Nucleus accumbens (tissue), 56 donors: ENCODE data around the gene SMIM32.

Experiments
- DNase-seq, 56 donors: peaks; one replicate each; lab custom pipeline; 2025; lab: John Stamatoyannopoulos, UW

The SMIM32 gene

DNA sequence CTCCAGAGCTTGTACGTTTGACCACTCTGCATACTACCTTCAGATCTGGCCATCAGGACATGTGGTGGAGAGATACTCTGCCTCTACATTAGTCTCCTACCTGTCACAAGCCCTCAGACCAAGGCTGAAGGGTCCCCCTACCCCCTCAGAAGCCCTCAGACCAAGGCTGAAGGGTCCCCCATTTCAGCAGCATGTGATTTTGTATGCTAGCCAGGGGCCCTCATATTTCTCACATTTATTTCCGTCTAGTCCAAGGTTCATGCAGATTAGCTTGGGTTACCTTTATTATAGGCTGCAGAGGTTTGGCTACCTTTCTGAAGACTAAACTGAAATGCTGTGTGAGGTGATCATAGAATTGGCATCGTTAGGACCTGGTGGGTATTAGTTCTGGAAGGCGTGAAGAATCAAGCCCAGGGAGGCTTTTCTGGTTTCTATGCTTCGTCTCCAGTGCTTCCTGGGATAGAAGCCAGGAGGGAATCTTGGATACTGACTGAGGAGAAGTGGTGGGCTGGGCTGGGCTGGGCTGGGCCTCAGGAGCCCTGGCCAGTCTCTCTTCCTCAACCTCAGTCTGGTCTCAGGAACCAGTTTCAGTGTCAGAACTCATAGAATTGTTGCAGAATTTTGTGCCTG, 2.8 kb downstream of the SMIM32 start:
- no peak for DNase-seq

DNA sequence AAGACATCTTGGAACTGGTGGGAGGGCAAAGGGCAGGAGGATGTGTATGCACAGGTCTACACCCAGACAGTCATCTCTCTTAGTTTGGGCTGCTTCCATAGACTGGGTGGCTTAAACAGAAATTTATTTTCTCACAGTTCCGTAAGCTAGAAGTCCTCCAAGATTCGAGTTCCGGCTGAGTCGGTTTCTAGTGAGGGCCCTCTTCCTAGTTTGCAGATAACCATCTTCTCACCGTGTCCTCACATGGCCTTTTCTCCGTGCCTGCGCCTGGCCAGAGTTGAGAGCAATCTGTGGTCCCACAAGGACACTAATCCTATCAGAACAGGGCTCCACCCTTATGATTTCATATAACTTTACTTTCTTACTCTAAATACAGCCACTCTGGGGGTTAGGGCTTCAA, 4.1 kb downstream of the SMIM32 start:
- DNase-seq, result no peak

- no peak for DNase-seq
These were observed 6.2 kb downstream of the SMIM32 start for GRCh38 chr5:136186796-136187195.

- no peak for DNase-seq
These were observed 6.8 kb downstream of the SMIM32 start for GRCh38 chr5:136185974-136186665.

DNA sequence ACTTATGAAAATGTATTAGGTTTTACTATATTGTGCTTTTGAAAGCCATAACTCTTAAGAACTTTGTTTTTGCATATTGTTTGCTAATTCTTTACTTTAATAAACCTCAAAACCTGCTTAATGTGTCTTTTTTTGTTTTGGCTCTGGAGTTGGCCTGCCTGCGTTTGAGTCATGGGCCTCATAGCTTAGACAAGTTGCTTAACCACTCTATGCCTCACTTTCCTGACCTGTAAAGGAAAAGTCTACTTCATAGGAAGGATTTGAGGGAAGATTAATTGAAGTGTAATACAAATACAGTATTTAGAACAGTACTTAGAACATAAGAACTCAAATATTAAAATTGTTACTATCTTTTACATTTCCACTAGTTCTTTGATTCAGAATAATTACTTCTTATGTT, 10.3 kb downstream of the SMIM32 start:
- DNase-seq, result no peak

- DNase-seq, result peak in 2 of 56 donors; percentile 9 to 29
These were observed 18.8 kb downstream of the SMIM32 start for GRCh38 chr5:136174021-136174659.

- no peak for DNase-seq
These were observed 23.7 kb downstream of the SMIM32 start for GRCh38 chr5:136169218-136169617.

- no peak for DNase-seq
These were observed 26.1 kb downstream of the SMIM32 start for GRCh38 chr5:136166909-136167308.

DNA sequence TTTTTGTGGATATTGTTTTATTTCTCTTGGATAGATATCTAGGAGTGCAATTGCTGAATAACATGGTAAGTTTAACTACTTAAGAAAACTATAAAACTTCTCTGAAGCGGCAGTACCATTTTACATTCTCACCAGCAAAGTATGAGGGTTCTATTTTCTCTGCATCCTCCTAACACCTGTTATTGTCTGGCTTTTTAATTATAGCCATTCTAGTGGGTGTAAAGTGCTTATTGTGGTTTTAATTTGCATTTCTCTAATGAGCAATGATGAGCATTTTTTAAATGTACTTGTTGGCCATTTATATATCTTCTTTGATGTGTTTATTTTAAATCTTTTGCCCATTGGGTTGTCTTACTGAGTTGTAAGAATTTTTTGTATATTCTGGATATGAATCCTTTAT, 28.7 kb downstream of the SMIM32 start:
- no peak for DNase-seq

GRCh38 chr5:136162008-136162407, 31.0 kb downstream of the SMIM32 start:
- DNase-seq, result peak in 1 of 56 donors; percentile 2

GRCh38 chr5:136159457-136159856, 33.5 kb downstream of the SMIM32 start:
- DNase-seq, result peak in 1 of 56 donors; percentile 3

DNA sequence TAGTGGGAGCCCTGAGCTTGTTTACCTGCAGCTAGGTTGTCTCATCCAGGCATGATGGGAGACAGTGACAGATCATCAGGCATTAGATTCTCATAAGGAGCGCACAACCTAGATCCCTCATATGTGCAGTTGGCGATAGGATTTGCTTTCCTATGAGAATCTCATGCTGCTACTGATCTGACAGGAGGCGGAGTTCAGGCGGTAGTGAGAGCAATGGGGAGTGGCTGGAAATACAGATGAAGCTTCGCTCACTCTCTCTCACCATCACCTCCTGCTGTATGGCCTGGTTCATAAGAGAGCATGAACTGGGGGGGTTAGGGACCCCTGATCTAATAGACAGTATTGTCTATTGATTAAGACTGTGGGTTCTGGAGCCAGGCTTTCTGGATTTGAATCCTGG, 35.4 kb downstream of the SMIM32 start:
- no peak for DNase-seq

DNA sequence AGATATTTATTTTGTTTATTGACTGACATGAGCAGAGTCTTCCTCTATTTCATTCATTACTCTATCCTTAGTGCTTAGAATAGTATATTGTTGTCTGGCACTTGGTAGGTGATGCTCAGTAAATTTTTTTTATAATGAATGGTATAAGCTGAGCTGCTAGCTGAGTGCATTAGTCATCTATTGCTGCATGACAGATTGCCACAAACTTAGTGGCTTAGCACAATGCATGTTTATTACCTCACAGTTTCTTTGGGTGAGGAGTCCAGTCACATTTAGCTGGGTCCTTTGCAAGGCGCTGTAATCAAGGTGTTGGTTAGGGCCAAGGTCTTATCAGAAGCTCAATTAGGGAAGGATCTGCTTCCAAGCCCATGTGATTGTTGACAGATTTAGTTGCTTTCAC, 37.2 kb downstream of the SMIM32 start:
- DNase-seq, result no peak

GRCh38 chr5:136155078-136155477, 37.9 kb downstream of the SMIM32 start:
- no peak for DNase-seq

DNA sequence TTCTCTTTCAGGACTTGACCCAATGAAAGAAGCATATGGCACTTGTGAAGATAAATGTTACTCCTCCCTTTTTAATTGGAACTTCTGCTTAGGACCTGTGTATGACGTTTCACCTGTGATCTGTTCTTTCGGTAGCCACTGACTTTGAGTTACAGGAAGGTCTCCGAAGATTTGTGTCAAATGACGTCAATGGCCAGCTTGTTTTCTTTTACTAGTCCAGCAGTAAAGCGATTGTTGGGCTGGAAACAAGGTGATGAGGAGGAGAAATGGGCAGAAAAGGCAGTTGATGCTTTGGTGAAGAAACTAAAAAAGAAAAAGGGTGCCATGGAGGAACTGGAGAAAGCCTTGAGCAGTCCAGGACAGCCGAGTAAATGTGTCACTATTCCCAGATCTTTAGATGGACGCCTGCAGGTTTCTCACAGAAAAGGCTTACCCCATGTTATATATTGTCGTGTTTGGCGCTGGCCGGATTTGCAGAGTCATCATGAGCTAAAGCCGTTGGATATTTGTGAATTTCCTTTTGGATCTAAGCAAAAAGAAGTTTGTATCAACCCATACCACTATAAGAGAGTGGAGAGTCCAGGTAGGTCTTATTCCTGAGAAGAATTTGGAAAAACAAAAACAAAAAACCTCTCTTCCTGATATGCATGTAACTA, 39.3 kb downstream of the SMIM32 start:
- no peak for DNase-seq

DNA sequence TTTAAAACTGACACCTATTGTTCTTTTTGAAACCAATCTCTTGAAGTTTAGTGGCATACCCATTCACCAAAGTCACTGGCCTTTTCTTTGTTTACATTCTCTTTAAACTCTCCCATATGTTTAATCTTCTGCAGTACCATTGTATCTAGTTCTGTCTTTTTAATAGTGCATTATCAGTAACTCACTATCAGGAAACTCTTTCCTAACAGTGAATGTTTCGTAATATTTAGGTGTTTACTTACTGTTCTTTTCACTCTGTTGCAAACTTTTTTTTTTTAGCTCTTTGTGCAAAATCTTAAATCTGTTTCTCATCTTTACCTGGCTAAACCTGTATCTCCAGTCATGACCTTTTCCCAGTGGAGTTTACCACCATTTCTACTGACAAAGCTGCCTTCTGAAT, 43.1 kb downstream of the SMIM32 start:
- DNase-seq, result no peak

- DNase-seq, result no peak
These were observed 45.3 kb downstream of the SMIM32 start for GRCh38 chr5:136147632-136148031.

- DNase-seq, result no peak
These were observed 46.8 kb downstream of the SMIM32 start for GRCh38 chr5:136146201-136146600.

GRCh38 chr5:136145030-136145429, 47.9 kb downstream of the SMIM32 start:
- DNase-seq, result no peak

GRCh38 chr5:136143763-136144162, 49.2 kb downstream of the SMIM32 start:
- DNase-seq, result no peak

GRCh38 chr5:136143312-136143711, 49.6 kb downstream of the SMIM32 start:
- no peak for DNase-seq
